Non-pigmented ciliary epithelial cell (primary cell): ENCODE results near the gene PTBP3.
"Not testable (repeated sequence)": the region's sequence is repeated elsewhere in the genome, so short reads cannot be mapped to it uniquely, and the experiment has no call there.

Source experiments
- DNase-seq: peaks from one replicate; pipeline ENCODE4 v3.0.0-alpha.2; 2010; ENCODE audit warnings: low read depth

PTBP3 gene

DNA sequence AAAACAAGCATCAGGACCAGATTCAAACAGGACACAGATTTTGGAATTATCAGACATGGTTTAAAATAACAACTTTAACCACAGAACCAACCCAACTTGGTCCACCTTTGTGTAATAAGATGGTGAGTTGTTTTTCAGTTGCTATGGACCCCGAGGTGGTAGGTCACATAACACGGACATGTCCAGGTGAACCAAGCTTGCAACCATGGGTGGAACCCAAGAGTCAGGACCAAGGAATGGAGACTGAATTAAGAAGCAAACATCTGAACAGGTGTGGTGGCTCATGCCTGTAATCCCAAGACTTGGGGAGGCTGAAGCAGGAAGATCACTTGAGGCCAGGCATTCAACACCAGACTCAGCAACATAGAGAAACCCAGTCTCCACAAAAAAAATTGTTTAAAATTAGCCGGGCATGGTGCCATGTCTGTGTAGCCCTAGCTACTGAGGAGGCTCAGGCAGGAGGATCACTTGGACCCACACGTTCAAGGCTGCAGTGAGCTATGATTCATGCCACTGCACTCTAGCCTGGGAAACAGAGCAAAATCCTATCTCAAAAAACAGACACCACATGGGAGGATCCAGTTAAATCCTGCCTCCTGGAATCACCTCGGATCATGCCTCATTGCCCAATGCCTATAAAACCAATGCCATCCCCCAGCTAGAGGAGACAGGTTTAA lies 10.6 kb downstream of the PTBP3 start:
- DNase-seq = no peak

DNA sequence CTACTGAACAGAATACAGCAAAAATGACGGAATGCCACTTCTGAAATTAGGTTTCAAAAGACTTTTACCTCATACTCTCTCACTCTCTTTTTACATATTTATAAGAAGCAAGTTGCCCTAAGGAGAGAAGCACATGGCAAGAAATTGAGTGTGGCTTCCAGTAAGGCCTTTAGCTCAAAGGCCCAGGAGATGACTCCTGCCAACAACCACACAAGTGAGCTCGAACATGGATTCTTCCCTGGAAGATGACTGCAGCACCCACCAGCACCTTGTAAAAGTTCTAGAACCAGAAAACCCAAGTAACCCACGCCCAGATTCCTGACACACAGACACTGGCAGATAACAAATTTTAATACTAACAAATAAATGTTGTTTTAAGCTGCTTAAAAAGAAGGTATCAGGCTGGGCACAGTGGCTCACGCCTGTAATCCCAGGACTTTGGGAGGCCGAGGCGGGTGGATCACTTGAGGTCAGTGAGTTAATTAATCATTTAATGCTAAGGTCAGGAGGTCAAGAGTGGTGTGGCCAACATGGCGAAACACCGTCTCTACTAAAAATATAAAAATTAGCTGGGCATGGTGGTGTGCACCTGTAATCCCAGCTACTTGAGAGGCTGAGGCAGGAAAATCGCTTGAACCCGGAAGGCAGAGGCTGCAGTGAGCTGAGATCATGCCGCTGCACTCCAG lies 17.0 kb downstream of the PTBP3 start:
- DNase-seq = no peak

DNA sequence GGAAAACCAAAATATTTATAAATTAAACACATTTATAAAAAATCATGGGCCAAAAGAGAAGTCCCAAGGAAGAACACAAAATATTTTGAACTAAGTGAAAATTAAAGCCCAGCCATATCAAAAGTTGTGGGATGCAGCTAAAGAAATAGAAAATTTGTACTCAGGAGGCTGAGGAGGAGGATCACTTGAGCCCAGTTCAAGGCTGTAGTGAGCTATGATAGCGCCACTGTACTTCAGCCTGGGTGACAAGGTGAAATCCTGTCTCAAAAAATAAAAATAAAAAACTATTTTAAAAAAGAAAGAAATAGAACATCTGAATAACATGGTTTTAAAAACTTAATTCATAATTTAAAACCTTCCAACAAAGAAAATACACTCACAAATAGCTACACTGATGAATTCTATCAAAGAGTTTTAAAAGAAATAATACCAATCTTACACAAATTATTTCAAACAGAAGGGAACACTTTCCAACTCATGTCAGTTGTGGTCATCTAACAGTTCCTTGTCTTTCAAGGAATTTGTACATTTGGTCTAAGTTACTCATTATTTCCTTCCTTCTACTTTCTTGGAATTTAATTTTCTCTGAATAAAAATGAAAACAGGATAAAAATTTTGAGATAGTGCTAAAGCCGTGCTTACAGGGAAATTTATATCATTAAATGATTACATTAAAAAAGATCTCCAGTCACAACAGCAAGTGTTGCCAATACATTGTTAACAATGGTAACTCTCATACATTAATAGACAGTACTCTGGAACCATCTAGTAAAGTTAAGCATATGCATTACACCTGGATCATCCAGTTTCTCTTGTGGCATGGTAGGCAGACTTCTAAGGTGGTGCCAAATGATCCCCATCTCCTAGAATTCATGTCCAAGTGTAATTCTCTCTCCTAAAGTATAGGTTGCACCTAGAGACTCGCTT lies 17.8 kb downstream of the PTBP3 start:
- DNase-seq = no peak

DNA sequence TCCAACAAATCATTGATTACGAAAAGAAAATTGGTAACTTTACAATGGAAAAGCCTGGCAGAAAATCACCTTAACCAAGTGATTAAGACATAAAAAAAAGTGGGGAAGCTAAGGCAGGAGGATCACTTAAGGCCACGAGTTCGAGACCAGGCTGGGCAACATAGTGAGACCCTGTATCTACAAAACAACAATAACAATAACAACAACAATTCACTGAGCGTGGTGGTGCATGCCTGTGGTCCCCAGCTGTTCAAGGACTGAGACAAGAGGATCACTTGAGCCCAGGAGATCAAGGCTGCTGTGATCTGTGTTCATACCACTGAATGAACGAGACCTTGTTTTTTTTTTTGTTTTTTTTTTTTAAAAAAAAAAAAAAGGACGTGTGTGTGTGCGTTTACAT lies 21.3 kb downstream of the PTBP3 start:
- DNase-seq = no peak

DNA sequence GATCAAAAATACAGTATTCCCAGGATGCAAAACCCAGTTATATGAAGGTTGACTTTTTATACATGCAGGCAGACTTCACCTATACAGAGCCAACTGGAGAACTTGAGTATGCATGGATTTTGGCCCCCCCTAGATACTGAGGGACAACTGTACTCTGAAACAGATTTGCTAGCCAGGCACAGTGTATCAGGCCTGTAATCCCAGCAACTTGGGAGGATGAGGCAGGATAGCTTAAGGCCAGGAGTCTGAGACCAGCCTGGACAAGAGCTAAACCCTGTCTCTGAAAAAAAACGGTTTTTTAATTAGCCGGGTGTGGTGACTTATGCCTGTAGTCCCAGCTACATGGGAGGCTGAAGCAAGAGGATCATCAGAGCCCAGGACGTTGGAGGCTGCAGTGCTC lies 21.9 kb downstream of the PTBP3 start:
- DNase-seq = no peak

DNA sequence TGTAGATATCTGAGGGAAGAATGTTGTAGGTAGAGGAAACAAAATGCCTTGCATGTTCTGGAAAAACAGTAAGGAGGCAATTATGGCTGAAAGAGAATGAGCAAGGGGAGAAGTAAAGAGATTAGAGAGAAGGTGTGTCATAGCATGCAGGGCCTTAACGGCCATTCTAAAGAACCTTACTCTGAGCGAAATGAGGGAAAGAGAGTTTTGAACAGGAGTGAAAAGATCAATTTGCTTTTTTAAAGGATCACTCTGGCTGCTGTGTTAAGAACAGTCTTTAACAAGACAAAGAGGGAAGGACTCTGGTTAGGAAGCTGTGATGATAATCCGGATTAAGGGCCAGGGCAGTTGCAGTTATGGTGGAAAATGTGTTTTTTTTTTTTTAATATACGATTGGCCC lies 22.6 kb downstream of the PTBP3 start:
- no peak for DNase-seq

DNA sequence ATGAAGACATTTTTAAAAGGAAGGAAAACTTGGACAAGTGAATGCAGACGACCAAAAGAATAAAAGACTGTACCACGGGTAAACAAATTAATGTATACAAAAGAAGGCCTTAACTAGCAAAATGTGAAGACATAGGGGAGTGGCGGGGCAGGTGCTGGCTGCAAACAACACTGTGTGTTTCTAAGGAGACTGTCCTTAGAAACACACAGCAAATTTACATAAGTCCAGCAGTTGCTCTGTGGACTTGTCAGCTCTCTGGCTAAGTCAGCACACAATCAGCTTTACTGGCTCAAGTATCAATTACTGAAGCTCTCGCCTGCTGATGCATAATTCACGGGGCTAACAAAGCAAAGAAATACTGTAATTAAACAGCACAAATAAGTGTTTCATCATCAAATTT lies 24.8 kb downstream of the PTBP3 start:
- DNase-seq = no peak

DNA sequence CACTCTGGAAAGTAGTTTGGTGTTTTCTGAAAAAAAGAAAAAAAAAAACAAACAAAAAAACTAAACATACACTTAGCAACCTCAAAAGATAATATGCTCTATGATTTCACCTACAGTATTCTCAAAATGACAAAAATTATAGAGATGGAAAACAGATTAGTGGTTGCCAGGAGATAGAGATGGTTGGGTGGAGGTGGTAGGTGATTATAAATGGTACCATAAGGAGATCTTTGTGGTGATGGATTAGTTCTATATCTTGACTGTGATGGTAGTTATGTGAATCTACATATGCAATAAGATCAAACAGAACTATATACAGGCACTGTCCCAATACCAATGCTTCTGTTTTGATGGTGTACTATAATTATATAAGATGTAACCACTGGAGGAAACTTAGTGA lies 32.0 kb downstream of the PTBP3 start:
- DNase-seq = no peak

DNA sequence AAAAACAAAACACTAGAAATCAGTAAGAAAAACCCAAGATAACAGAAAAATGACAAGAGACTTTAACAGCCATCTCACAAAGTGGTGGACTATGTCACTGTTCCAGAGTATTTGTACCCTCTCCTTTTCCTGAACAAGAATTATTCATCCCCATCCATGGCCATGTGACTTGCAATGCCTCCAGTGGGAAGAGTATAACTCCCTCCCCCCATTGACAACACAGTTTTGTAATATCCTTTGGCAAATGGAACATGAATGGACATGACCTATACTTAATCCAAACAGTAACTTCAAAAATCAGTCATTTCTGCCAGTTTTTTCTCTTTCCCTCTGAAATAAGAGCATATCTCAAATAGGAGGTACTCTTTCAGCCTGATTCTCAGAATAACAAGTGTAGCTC lies 33.9 kb downstream of the PTBP3 start:
- peak; percentile 26 for DNase-seq

DNA sequence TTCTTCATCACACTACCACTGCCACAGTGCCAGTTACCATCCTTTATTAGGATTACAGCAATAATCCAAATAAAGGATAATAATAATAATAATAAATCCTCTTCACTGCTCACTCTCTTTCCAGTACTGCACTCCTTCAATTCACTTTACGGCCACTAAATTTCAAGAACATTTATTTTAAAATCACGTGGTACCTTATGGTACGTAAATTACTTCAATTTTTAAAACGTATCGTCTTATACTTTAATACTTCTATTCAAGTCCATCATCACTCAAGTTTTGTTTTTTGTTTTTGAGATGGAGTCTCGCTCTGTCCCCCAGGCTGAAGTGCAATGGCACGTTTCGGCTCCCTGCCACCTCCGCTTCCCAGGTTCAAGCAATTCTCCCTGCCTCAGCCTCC lies 36.5 kb downstream of the PTBP3 start:
- no peak for DNase-seq

DNA sequence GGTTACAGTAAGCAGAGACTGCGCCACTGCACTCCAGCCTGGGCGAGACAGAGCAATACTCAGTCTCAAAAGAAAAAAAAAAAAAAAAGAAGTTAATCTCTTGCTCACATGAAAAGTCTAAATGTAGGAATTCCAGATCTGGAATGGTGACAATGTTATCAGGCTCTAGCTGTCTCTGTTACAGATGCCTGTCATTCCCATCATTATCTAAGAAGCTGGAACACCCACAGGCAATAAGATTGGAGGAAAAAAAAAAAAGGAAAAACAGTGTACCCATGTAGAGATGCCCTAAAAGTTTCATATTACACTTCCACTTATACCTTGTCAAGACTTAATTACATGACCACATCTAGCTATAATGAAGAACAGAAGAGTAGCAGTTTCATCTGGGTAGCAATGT lies 38.2 kb downstream of the PTBP3 start:
- DNase-seq = no peak

DNA sequence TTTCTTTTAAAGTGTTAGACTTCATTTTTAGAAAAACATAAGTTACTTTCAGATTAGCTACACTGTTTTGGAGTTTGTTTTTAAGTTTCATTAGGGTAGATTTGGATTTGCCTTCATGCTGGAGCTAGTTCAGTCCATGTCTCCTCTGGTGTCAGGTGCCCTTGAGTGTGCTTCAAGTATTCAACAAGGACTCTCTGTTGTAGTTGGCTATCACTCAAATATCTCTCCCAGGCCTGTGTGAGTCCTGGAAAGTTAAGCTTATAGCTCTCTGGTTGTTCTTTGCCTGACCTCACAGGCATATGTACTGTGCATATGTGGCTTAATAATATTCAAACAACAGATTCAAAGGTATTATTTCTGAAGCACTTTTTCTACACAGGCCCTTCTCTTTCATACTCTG lies 45.4 kb downstream of the PTBP3 start:
- DNase-seq = no peak

DNA sequence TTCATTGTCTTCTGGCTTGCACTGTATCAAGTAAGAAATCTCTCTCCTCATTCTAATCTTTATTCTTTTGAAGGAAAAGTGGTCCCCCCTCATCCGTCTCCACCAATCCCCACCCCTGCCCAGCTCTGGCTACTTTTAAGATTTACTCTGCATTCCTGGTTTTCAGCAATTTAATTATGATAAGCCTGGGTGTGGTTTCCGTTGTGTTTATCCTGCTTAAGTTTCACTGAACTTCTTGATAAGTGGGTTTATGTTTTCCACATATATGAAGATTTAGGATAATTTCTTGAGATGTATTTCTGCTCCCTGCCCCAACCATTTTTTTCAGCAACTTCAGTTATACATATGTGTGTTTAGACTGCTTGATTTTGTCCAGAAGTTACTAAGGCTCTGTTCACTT lies 46.5 kb downstream of the PTBP3 start:
- DNase-seq = no peak

DNA sequence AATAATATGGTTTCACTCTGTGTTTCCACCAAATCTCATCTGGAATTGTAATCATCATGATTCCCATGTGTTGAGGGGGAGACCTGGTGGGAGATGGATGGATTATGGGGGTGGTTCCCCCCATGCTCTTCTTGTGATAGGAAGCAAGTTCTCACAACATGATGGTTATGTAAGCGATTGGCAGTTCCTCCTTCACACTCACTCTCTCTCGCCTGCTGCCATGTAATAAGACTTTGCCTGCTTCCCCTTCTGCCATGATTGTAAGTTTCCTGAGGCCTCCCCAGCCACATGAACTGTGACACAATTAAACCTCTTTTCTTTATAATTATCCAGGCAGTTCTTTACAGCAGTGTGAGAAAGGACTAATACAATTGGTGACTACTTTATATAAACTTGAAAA lies 48.4 kb downstream of the PTBP3 start:
- DNase-seq = no peak

DNA sequence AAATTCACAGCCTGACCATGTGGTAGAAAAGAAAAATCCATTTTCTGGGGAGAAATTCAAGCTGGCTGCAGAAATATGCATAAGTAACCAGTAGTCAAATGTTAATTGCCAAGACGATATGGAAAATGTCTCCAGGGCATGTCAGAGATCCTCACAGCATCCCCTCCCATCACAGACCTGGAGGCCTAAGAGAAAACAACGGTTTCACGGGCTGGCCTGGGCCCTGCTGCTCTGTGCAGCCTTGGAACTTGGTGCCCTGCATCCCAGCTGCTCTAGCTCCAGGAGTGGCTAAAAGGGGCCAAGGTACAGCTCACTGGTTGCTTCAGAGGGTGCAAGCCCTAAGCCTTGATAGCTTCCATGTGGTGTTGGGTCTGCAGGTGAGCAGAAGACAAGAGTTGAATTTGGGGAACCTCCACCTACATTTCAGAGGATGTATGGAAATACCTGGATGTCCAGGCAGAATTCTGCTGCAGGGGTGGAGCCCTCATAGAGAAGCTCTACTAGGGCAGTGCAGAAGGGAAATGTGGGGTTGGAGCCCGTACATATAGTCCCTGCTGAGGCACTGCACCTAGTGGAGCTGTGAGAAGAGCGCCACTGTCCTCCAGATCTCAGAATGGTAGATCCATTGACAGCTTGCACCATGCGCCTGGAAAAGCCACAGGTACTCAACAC lies 49.7 kb downstream of the PTBP3 start:
- no peak for DNase-seq

DNA sequence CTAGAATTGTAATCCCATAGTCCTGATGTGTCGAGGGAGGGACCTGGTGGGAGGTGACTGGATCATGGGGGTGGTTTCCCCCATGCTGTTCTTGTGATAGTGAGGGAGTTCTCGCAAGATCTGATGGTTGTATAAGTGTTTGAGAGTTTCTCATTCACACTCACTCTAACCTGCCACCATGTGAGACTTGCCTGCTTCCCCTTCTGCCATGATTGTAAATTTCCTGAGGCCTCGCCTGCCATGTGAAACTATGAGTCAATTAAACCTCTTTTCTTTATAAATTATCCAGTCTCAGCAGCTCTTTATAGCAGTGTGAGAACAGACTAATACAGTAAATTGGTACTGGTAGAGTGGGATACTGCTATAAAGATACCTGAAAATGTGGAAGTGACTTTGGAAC lies 50.6 kb downstream of the PTBP3 start:
- not testable (repeated sequence) for DNase-seq

DNA sequence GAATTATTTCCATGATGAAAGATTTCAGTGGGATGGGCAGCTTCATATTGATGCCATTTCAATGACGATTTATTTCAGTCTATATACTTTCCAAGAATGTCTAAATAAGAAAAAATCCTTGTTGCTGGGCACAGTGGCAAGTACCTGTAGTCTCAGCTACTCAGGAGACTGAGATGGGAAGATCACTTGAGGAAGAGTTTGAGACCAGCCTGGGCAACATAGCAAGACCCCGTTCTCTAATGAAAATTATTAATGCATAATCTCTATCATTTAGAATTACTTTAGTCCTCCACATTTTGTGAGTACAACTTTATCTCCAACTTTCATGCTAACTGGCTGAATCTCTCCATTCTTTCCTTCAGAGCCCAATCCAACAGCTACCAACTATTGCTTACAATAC lies 52.5 kb downstream of the PTBP3 start:
- DNase-seq = no peak

DNA sequence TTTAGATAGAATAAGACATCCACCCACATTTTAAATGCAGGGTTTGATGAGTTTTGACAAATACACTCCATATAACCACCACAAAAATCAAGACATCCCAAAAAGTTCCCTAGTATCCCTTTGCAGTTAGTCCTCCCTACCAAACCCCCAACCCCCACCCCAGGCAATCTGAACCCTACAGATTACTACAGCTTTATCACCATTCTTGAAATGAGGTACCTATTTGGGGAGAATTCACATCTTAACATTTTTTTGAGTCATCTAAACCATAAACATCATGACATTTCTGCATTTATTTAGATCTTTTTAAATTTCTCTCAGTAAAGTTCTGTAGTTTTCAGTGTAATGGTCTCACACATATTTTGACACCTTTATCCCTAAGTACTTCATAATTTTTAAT lies 53.9 kb downstream of the PTBP3 start:
- no peak for DNase-seq

DNA sequence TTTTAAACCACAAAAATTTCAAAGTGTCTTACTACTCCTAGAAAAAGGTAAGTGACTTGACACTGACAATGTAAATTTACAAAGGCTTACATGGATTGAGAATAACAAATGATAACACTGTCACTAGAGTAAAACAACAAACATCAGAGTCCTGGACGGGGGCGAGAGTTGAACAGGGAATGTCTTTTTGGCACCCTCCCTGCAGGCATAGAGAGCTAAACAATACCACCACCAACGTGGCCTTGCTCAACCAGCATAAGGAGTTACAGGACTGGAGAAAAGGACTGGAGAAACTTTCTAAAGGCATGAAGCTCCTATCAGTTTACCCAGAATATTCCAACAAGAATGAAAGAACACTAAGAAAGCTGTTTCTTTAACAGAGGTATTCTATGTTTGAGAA lies 55.3 kb downstream of the PTBP3 start:
- no peak for DNase-seq

DNA sequence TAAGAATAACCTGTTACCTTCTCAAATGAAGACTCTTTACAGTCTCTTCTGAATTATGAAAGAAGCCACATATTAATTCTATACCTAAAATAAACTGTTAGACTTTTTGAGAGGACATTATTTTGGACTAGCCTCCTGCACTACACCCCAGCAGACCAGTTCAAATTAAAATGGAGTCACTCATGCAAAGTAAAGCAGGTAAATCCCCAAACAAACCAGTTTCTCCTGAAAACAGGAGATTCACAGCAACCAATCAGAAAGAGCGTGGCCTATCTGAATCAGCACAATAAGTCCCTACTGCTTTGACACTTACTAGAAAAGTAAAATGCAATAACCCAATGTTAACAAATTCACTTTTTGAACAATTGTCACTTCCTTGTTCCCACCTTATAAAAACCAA lies 58.8 kb downstream of the PTBP3 start:
- DNase-seq = no peak

DNA sequence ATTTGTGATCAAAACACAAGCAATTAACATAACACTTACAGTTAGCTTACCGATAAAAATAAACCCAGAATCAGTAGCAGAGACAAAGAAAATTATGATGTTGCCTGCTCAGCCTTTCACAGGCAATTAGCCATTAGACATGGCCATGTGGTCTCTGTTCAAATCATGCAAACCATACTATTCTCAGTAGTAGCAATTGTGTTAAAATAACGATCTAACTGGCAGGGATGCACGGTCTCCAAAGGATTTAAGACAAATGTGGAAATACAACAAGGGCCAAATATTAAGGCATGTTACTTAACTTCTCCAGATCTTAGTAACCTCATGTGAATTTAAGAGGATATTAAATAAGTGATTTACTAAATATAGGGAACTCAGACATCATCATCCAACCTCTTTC lies 59.5 kb downstream of the PTBP3 start:
- no peak for DNase-seq

DNA sequence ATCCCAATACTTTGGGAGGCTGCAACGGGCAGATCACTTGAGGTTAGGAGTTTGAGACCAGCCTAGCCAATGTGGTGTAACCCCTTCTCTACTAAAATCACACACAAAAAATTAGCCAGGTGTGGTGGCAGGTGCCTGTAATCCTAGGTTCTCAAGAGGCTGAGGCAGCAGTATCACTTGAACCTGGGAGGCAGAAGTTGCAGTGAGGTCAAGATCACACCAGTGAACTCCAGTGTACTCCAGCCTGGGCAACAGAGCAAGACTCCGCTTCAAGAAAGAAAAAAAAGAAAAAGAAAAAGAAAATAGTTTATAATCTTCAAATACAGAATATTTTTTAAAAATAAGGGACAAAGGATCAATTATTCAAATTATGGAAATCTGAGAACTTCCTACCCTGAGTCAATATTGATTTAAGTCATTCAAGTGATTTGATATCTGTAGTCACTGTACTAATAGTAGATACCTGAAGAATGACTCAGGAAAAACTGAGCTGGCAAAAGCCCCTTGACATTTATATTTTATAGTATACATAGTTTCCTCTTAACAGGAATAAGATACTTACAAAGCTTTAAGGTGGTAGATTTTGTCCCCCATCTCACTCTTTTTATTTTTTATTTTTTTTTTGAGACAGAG lies 61.8 kb downstream of the PTBP3 start:
- no peak for DNase-seq
